IPS DF 19.7 (cell line): ENCODE data around the gene ANXA10.
A peak's percentile ranks its signal among the peaks of the same experiment; 100 is the strongest.
"Not testable (repeated sequence)": the region's sequence is repeated elsewhere in the genome, so short reads cannot be mapped to it uniquely, and the experiment has no call there.

Source experiments
- DNase-seq: peaks from one replicate; pipeline ENCODE4 v3.0.0-alpha.2; 2013; ENCODE audit warnings: low read depth, low spot score

ANXA10 gene

DNA sequence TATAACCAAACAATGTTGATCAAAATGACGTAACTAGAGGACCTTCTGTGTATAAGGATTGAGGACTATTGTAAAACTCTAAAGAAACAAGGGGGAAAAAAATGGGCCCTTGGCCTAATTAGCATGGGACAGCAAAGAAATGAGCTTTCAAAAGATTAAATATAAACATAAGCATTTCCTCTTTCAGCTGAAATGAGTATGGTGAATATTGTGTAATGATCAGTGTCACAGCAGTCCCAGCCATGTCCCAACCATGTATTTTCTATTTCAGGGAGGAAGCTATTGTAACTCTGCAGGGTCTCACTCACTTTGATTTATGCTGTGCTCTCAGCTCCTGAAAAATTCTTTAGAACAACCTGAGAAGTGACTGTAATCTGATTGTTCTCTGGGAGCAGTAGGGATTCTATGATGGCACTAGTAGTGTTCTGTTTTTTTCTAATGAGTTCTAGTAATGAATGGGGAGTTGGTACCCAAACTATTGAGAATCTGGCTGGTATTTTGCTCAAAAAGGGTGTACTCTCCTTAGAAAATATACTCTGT is 25.8 kb downstream of the ANXA10 start:
- no peak for DNase-seq

DNA sequence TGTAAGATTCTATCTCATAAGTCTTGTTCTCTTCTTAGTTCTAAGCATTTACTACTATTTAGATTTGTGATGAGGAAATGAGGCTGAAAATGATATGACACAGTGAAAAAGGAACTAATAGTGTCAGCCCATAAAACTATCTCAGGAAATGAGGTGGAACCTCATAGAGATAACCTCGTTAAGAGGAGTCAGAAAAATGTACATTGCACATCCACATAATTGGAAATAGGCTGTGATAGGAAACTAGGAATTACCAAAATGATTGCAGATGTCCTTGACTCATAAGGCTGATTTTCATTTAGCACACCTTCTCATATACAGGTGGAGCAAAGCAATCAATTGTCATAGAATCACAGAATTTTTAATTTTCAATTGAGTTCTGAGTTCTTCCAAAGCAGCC is 26.8 kb downstream of the ANXA10 start:
- DNase-seq, result no peak

DNA sequence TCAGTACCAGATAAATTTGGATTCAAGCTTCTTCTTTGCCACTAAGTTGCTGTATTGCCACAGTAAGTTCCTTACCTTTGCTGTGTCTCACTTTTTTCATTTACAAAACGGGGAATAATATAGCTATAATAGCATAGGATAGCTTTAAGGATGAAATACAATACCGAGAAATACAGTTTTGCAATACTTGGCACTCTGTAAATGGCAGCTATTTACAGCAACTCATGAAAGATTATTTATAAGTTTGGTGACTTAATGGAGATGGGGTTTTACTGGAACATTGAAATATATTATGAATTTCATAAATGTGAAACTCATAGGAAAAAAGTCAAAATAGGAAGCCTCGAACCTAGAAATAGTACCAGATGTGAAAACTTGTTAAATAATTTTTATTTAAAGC is 27.6 kb downstream of the ANXA10 start:
- no peak for DNase-seq

DNA sequence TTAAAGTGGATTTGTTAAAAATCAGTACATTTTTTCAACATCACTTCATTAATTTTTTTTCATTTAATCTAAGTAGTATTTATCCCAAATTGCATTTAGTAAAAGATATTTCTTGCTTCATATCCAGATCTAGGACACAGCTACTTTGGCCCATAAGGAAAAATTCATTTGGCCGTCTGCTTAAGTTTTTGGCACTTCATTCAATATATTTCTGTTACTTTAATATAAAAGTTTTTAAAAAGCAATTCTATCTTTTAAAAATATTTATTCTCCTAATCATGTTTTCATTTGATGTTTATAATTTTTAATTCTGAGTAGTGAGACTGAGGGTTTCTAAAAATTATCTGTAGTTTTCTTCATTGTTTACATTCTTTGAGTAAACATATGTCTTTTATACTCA is 28.5 kb downstream of the ANXA10 start:
- no peak for DNase-seq

DNA sequence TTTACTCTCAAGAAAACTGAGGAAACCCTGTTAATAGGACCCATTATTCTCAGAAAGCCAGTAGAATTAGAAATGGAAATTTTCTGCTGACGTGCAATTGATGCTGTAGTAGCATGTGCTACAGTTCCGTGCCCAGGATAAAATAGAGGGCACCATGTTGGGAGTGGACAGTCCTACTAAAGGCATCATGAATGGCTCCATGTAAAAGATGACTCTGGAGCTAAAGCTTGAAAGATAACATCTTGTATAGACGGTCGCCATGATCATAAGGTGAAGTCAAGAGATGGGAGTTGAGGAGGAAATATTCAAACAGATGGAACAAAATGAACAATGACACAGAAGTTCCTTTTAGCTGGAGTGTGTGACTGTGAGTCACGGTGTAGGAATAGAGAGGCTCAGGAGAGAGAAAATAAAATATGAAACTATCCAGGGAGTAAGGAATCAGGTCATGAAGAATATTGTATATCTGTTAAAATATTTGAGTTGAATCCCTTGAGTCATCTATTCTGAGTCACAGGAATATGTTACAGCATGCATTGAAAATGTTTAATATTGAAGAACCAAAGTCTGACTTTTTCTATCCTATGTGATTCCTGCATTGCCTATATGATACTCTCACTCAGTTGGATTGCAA is 31.8 kb downstream of the ANXA10 start:
- DNase-seq, result no peak

DNA sequence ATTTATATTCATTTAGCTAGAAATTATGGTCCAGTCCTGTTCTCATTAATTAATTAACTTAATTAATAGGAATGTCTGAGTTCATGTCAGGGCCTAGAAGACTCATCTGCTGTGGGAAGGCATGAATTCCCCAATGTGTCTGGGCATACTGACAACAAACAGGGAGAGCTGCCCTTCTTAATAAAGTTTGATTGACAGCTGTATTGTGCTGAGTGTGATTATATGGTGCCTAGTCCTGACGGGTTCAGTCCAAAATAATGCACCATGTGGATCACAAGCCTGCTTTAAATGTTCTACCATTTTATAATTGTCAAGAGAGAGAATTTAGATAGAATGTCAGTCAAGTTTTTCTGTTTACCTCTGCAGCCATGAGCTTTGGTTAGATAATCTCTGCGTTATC is 34.6 kb downstream of the ANXA10 start:
- DNase-seq, result no peak

DNA sequence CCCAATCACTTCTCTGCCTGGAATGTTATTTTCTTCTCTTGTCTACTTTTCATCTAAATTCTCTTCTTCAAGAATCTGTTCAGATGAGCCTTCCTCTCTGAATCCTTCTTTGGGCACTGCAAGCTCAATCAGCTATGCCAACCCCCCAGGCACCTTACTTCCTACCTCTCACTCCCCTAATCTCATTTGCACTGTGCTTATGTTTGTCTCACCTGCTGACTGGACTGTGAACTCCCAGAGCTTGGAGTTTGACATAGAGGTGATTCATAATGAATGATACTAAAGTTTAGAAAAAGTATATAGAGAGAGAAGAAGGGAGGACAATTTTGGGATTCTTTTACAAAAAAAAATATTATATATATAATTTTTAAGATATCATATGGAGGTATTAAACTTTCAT is 36.3 kb downstream of the ANXA10 start:
- DNase-seq, result no peak

DNA sequence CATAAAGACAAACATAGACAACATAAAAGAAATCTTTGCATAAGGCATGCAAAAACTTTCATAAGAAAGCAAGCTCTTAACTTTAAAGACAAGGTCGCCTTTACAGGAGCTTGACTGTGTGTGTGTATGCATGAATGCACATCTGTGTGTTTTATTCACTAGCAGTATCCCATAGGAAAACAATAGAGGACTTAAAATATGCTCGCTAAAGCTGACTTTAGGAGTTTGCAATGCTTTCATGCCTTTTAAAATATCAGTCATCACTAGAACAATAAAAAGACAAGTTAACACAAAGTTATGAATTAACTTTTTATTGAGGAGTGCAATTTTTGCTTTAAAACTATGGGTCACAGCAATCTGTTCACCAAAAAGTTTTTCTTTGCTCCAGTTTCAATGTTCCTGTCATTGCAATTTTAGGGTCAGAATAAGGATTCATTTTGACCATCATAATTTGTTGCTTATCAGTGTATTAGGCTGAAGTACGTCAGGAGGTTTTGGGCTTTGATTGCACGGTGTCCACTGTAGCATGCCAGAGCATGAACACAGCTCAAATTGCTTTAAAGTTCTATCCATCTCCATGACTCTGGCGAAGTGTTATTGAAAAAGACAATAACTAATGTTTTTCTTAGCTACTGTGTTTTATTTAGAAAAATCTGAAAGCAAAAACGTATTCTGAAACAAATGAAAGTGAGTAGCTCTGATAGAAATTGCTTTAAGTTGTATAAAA is 36.9 kb downstream of the ANXA10 start:
- DNase-seq, result no peak

DNA sequence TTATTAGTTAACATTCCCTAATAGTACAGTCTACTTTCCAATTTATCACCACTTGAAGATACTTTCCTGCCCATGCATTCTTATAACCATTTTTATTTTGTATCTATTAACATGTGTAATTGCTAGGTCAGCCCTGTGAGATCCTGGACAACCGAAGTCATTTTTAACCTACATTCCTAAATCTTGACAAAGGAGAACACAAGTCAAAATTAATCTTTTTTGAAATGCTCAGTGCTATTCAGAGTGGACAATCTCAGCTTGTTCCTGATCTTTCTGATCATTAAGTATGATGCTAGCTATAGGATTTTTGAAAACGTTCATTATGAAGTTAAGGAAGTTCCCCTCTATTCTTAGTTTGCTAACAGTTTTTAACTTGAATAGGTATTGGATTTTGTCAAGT is 37.5 kb downstream of the ANXA10 start:
- no peak for DNase-seq

DNA sequence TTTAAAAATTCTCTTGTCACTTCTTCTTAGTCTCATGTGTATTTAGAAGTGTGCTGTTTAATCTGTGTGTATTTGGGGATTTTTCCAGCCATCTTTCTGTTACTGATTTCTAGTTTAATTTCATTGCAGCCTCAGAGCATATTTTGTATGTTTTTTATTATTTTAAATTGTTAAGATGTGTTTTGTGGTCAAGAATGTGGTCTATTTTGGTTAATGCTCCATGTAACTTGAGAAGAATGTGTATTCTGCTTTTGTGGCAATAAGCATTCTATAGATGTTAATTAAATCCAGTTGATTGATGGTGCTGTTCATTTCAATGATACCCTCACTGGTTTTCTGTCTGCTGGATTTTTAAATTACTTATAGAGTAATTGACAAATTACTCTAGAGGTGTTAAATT is 38.9 kb downstream of the ANXA10 start:
- no peak for DNase-seq

DNA sequence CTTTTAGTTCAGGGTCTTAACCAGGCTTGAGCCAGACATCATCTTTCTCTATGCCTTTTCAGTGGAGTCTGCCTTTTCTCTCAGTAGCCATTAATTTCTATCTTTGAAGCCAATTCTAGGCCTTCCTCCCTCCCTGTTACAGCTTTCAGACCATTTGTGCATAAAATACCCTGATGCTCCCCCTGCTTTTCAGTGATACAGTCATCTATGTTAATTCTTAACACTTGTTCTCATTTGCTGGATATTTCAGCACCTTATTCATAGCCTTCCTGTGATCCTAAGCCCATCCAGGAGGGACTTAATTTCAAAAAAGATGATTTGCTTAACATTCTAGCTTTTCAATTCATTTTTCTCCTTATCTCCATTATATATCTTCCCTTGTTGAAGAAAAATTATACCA is 42.3 kb downstream of the ANXA10 start:
- no peak for DNase-seq

DNA sequence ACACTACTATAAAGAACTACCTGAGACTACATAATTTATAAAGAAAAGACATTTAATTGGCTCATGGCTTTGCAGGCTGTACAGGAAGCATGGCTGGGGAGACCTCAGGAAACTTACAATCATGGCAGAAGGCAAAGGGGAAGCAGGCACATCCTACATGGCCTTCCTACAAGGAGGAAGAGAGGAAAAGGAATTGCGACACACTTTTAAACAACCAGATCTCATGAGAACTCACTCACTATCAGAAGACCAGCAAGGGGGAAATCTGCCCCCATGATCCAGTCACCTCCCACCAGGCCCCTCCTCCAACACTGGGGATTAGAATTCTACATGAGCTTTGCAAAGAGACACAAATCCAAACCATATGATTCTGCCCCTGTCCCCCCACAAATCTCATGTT is 43.5 kb downstream of the ANXA10 start:
- not testable (repeated sequence) for DNase-seq

DNA sequence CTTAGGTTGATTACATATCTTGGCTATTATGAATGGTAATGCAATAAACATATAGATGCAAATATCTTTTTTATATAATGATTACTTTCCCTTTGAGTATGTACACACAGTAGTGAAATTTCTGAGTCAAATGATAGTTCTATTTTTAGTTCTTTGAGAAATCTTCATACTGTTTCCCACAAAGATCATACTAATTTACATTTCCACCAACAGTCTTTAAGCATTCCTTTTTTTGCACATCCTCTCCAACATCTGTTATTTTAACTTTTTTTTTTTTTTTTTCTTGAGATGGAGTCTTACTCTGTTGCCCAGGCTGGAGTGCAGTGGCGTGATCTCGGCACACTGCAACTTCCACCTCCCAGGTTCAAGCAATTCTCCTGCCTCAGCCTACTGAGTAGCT is 45.4 kb downstream of the ANXA10 start:
- not testable (repeated sequence) for DNase-seq

DNA sequence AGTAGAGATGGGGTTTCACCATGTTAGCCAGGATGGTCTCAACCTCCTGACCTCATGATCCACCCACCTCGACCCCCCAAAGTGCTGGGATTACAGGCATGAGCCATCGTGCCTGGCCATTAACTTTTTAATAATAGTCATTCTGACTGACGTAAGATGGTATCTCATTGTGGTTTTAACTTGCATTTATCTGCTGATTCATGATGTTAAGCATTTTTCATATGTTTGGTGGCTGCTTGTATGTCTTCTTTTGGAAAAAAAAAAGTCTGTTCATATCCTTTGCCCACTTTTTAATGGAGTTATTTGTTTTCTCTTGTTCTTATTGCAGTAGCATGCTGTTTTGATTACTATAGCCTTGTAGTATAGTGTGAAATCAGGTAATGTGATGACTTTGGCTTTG is 45.8 kb downstream of the ANXA10 start:
- DNase-seq, result no peak

DNA sequence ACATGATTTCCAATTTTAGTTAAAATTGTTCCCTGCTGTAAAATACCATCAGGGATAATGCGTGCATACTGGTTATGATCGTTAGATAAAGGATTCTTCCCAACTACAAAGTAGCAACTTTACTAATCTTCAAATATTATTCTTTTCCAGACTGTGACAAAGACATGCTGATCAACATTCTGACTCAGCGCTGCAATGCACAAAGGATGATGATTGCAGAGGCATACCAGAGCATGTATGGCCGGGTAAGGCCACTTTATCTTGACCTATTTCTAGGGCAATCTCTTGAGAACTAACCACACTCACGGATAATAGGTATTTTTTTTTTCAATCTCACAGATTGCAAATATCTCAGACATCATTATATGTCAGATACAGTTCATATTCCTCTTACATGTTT is 47.0 kb downstream of the ANXA10 start:
- DNase-seq, result no peak

DNA sequence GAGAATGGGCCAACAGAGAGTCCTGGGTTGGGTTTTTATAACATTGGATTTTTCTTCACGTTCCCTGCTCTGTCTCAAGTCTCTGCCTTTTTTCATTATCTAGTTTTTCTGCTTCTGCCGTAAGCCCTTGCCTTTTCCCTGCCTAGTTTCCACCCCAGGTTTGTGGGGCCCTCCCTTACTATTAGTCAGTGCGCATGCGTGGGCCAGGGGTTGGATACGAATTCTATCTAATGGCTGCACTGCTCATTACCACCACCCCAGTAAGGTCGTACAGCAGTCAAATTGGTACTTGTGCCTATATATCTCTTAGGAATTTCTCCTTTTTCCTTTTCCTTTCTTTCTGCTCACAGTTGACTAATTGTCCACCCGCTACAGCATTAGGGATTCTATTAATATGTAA is 49.4 kb downstream of the ANXA10 start:
- DNase-seq, result no peak

DNA sequence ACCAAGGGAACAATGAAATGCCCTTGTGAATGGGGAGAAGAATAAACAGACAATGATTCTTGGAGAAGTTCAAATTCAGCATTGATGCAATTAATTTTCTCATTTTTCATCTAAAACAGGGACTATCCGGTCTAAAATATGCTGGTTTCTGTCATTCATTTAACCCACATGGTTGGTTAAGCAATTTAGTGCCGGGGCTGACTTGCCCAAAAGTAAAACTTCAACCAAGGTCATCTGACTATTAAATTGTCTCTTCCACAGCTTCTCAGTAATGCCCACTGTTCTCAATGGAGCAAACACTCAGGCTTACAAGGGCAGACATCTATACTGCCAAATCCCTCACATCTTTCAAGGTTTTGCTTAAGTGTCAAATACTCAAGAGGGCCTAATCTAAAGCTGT is 51.3 kb downstream of the ANXA10 start:
- DNase-seq, result no peak

DNA sequence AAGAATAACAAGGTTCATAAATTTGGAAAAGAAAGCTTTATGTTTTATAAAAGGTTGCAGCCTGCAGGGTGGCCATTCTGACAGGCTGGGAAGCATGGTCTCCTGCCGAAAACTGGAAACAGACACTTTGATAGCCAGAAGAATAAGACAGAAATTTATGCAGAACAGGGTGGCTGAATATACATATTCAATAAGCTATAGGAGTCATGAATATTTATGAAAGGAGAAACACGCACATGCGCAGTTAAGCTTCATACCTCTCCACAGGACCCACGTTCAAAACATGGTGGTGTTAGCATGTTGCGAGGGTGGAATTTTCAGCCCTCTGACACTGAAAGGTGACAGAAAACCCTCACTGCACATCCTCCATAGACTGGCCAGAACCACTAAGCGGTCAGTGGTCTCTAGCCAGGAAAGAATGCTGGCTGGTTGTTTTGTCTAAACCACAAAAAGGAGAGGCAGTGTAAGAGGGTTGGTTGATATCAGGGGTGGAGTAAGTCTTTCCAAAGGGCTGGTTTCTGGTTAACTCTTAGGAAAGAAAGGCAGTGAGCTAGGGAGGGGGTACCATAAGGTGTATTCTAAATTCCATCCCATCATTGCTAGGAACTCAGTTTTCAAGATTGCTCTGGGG is 58.2 kb downstream of the ANXA10 start:
- DNase-seq, result no peak

DNA sequence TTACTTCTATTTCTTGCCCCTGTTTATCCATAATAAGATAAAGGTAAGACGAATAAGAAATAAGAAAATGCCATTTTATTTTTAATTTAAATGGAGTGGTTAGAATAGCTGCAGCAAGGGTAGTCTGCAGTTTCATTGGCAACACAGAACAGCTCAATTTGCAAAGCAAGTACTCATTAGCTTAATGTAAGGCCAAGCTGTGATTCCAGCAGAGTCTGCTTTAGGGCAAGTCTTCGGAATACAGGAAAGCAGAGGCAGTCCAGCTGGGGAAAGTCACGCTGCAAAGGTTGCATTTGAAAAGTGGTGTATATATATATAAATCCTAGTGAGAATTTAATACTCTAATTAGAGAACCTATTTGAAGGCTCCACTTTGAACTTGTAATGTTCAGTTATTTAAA is 59.0 kb downstream of the ANXA10 start:
- DNase-seq, result peak; percentile 15

DNA sequence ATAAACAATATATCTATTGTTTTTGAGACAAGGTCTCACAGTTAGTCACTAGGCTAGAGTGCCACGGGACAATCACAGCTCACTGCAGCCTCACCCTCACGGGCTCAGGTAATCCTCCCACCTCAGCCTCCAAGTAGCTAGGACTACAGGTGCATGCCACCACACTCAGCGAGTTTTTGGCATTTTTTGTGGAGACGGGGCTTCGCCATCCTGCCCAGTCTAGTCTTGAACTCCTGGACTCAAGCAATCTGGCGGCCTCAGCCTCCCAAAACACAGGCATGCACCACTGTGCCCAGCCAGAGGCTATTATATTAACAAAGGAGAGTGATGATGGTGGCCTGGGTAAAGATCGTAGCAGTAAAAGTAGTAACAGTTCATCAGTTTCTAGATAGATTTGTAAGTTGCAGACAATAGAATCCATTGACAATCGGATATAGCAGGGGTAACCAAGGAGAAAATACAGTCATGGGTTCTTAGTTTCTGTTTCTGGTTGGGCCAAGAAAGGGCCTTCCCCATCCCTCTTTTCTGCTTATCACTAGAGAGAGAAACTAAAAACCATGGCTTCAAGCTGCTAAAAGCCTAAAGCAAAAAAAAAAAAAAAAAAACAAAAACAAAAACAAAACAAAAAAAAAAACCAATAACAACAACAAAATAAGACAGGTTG is 60.6 kb downstream of the ANXA10 start:
- DNase-seq, result no peak

DNA sequence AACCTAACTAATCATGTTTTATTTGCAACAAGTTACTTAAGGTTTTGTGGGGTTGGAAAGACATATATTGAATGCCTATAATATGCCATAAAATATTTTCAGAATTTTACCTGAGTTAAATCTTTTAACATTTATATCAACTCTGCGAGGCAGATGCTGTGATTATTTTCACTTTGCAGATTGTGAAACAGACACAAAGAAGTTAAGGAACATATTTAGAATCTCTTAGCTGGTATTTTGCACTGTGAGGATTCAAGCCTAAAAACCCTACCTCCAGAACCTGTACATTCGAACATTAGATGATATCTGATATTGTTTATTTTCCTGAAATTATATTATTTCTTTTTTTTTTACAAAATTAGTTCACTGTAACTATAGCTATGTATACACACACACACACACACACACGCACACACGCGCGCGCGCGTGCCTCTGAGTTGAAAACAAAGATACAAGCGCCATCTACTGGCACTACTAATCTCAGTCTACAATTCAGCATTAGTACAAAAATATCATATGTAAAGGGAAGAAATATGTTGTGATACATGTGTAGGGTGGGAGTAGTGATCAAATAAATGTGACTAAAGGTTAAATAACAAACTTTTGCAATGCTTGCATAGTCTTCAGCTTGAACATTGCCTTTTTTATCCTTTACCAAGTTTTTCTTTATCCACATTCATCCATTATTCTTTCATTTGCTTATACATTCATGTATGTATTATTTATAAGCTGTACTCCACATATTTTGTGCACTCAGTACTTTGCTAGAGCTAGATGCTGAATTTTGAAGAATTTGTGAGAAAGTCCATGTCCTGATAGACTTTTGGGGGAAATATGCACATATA is 61.5 kb downstream of the ANXA10 start:
- peak; percentile 15 for DNase-seq
